Sigmoid colon (tissue), 4 donors: ENCODE measurements around the gene RPS6KA5.

Experiments
- EP300 ChIP-seq, 4 donors: sonication (generic); formaldehyde crosslinking; IDR thresholded peaks; one replicate each; pipeline ENCODE4 v1.6.1; 2017; ENCODE audit warnings: antibody characterized with exemption in 4 of 4
- POLR2AphosphoS5 ChIP-seq, 4 donors: sonication (generic); formaldehyde crosslinking; IDR thresholded peaks; one replicate each; pipeline ENCODE4 v1.6.1; 2017; ENCODE audit warnings: antibody characterized with exemption in 4 of 4
- TF ChIP-seq, protein P1 (sequence below), 4 experiments: fragments of 450-650 bp in 3 of 4; fragments of 200-600 bp in 1 of 4; IDR thresholded peaks; one replicate each; pipeline ENCODE4 v1.5.1; 2016 to 2019; ENCODE audit warnings: antibody characterized with exemption in 4 of 4, mild to moderate bottlenecking in 3 of 4, moderate library complexity in 2 of 4

DNA sequence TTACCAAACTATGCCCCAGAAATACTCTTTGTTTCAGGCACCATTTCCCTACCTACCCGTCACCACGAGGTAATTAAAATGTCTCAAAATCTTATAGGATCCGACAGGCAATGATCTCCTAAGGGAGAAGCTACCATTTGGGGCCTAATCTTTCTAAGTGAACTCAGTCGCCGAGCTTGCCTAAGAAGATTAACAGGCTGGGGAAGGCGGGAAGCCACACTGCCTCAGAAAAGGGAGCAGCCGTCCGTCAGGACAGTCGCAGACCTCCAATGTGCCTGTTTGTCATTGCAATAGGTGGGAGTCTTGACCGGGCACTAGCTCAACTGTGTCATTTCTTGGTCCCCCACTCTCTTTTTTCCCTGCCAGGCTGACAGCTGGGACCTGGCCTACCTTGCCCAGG, 248.8 kb downstream of the RPS6KA5 start:
- TF ChIP-seq, protein P1, sequence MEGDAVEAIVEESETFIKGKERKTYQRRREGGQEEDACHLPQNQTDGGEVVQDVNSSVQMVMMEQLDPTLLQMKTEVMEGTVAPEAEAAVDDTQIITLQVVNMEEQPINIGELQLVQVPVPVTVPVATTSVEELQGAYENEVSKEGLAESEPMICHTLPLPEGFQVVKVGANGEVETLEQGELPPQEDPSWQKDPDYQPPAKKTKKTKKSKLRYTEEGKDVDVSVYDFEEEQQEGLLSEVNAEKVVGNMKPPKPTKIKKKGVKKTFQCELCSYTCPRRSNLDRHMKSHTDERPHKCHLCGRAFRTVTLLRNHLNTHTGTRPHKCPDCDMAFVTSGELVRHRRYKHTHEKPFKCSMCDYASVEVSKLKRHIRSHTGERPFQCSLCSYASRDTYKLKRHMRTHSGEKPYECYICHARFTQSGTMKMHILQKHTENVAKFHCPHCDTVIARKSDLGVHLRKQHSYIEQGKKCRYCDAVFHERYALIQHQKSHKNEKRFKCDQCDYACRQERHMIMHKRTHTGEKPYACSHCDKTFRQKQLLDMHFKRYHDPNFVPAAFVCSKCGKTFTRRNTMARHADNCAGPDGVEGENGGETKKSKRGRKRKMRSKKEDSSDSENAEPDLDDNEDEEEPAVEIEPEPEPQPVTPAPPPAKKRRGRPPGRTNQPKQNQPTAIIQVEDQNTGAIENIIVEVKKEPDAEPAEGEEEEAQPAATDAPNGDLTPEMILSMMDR (IDR thresholded peaks at IDR 0.05), result no peak
- TF ChIP-seq POLR2AphosphoS5 (IDR thresholded peaks at IDR 0.05) (no peak), EP300 (IDR thresholded peaks at IDR 0.05) (no peak)
